HEK293T (cell line): ENCODE measurements around the gene KIFC1.

Source experiments
- CTCF ChIA-PET: fragments of 350-600 bp; formaldehyde crosslinking; extraction: SDS; loops from one replicate; lab custom pipeline; 2021; ENCODE audit warnings: antibody characterized with exemption, inconsistent platforms; lab: Yijun Ruan, JAX
- POLR2A ChIA-PET: fragments of 350-600 bp; formaldehyde crosslinking; extraction: SDS; loops from one replicate; lab custom pipeline; 2020; ENCODE audit warnings: antibody characterized with exemption, inconsistent platforms; lab: Yijun Ruan, JAX
- DNase-seq: peaks from one replicate; pipeline ENCODE4 v3.0.0; 2012; ENCODE audit warnings: mixed read lengths; ENCODE audit errors: extremely low spot score
- ARNT ChIP-seq: fragments of 450-650 bp; IDR thresholded peaks from 2 replicates; pipeline ENCODE4 v1.6.1; 2017; ENCODE audit warnings: mild to moderate bottlenecking
- BHLHE40 ChIP-seq: fragments of 450-650 bp; IDR thresholded peaks from 2 replicates; pipeline ENCODE4 v1.6.1; 2016; ENCODE audit warnings: mild to moderate bottlenecking, moderate library complexity, borderline replicate concordance
- CTBP1 ChIP-seq: fragments of 450-650 bp; IDR thresholded peaks from 2 replicates; pipeline ENCODE4 v1.6.1; 2016; ENCODE audit warnings: borderline replicate concordance
- ELF4 ChIP-seq: fragments of 450-650 bp; IDR thresholded peaks from 2 replicates; pipeline ENCODE4 v1.6.1; 2017; ENCODE audit warnings: antibody characterized with exemption
- FOXA1 ChIP-seq: fragments of 450-650 bp; IDR thresholded peaks from 2 replicates; pipeline ENCODE4 v1.6.1; 2016; ENCODE audit warnings: mild to moderate bottlenecking
- FOXK2 ChIP-seq: fragments of 450-650 bp; IDR thresholded peaks from 2 replicates; pipeline ENCODE4 v1.6.1; 2016; ENCODE audit warnings: mild to moderate bottlenecking
- FOXM1 ChIP-seq: fragments of 450-650 bp; IDR thresholded peaks from 2 replicates; pipeline ENCODE4 v1.6.1; 2017; ENCODE audit warnings: mild to moderate bottlenecking, borderline replicate concordance
- HDGF ChIP-seq: fragments of 450-650 bp; IDR thresholded peaks from 2 replicates; pipeline ENCODE4 v1.6.1; 2017; ENCODE audit warnings: antibody characterized with exemption, borderline replicate concordance
- L3MBTL2 ChIP-seq: fragments of 450-650 bp; conservative IDR thresholded peaks from 2 replicates; pipeline ENCODE4 v1.6.1; 2016; ENCODE audit warnings: mild to moderate bottlenecking
- LEF1 ChIP-seq: fragments of 450-650 bp; IDR thresholded peaks from 2 replicates; pipeline ENCODE4 v1.6.1; 2017; ENCODE audit warnings: mild to moderate bottlenecking, borderline replicate concordance
- NFRKB ChIP-seq: fragments of 450-650 bp; IDR thresholded peaks from 2 replicates; pipeline ENCODE4 v1.6.1; 2016; ENCODE audit warnings: mild to moderate bottlenecking, moderate library complexity
- SP1 ChIP-seq: fragments of 450-650 bp; IDR thresholded peaks from 2 replicates; pipeline ENCODE4 v1.6.1; 2017
- SUZ12 ChIP-seq: fragments of 450-650 bp; IDR thresholded peaks from 2 replicates; pipeline ENCODE4 v1.6.1; 2016; ENCODE audit warnings: mild to moderate bottlenecking
- TARDBP ChIP-seq: fragments of 450-650 bp; IDR thresholded peaks from 2 replicates; pipeline ENCODE4 v1.6.1; 2016
- ZNF384 ChIP-seq: fragments of 450-650 bp; IDR thresholded peaks from 2 replicates; pipeline ENCODE4 v1.6.1; 2016
- TF ChIP-seq, protein P1 (sequence below): fragments of 450-650 bp; IDR thresholded peaks from 2 replicates; pipeline ENCODE4 v1.6.1; 2016

The KIFC1 gene

DNA sequence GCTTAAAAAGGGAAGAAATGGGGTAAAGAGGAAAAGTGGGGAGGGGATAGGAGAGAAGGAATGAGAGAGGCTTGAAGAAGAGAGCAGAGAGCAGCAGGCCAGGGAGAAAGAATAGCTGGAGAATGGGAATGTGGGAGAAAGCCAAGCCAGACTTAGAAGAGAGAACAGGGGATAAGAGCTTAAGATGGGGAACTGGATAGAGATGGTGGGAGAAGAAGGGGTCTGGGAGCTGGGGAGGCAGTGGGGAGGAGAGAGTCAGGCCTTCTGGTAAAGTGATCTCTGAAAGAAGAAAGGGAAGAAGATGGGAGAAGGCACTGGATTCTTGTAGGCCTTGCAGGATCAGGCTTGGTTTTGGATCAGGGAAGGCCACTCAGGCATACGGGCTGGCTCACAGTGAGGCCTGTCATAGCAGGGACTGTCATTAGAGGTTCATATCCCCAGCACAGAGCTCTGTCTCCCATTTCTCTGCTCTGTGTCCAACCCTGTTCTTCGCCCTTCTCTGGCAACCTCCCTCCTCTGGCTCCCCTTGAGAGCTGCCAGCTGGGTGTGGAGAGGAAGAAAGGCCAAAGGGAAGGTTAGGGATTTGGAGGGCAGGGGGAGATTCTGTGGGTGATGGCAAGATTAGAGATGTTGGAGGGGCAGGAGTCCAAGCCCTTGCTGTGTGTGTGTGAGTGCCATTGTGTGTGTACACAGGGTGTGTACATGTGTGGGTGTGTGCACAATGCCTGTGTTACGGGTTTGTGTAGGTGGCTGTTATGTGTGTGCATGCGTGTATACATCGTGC, 37.5 kb downstream of the KIFC1 start:
- no peak for TF ChIP-seq FOXA1
- no peak for TF ChIP-seq FOXK2
- no peak for TF ChIP-seq ARNT
- TF ChIP-seq NFRKB: no peak
- no peak for TF ChIP-seq ELF4
- TF ChIP-seq L3MBTL2: no peak
- TF ChIP-seq FOXM1: no peak
- TF ChIP-seq, protein P1, sequence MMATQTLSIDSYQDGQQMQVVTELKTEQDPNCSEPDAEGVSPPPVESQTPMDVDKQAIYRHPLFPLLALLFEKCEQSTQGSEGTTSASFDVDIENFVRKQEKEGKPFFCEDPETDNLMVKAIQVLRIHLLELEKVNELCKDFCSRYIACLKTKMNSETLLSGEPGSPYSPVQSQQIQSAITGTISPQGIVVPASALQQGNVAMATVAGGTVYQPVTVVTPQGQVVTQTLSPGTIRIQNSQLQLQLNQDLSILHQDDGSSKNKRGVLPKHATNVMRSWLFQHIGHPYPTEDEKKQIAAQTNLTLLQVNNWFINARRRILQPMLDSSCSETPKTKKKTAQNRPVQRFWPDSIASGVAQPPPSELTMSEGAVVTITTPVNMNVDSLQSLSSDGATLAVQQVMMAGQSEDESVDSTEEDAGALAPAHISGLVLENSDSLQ: no peak
- no peak for TF ChIP-seq BHLHE40
- no peak for TF ChIP-seq HDGF
- TF ChIP-seq CTBP1: no peak
- no peak for TF ChIP-seq TARDBP
- no peak for TF ChIP-seq LEF1
- no peak for TF ChIP-seq ZNF384
- no peak for TF ChIP-seq SUZ12
- no peak for TF ChIP-seq SP1
- POLR2A ChIA-PET: interaction anchor here (0.7 to 2.1 kb wide), 3 partner anchors 19 to 151 kb away, joined by 3 to 5 read pairs (median 5); partner anchors contain the start of genes BAK1 and ZBTB9
- DNase-seq: no peak
- CTCF ChIA-PET: interaction anchor here (0.7 to 1.1 kb wide), 2 partner anchors 10 to 152 kb away, joined by 3 read pairs; partner anchors contain the start of gene B3GALT4

DNA sequence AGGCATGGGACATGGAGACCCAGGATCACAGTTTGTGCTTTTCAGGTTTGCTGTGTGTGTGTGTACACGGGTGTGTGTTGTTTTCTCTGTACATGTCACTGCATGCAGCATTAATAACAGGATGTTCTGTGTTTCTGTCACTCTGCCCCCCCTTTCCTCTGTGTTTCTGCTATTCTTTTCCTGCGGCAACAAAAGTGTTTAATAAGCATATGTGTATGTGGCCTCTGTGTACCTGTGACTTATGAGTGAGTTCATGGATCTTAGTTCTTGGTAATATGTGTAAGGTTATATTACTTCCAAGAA, 38.1 kb downstream of the KIFC1 start:
- ChIA-PET CTCF (no interaction called here), POLR2A (interaction anchor here (2.1 kb wide), 1 partner anchor 20 kb away, joined by 5 read pairs; no protein-coding TSS in a partner anchor)
- no peak for DNase-seq
- no peak for TF ChIP-seq SP1
- TF ChIP-seq, protein P1: no peak
- no peak for TF ChIP-seq FOXM1
- no peak for TF ChIP-seq ZNF384
- TF ChIP-seq L3MBTL2: no peak

DNA sequence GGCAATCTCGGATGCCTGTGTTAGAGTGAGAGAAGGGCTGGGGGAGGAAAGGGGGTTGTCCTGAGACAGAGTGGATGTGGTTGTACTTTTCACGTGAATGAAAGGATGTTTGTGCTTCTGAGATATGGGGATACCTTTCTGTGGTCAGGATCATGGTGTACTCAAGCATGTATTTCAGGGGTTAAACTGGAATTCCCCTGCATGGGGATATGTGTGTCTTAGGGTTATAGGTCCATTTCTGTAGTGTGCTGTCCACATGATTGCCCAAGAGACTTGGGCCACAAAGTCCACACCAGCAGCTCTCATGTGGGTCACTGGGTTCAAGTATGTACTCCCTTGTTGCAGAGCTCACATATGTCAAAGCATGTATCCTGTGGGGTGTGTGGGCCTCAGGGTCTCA, 38.7 kb downstream of the KIFC1 start:
- TF ChIP-seq FOXK2: no peak
- TF ChIP-seq ELF4: no peak
- no peak for TF ChIP-seq SP1
- CTCF ChIA-PET: interaction anchor here (1.3 kb wide), 1 partner anchor 153 kb away, joined by 3 read pairs; no protein-coding TSS in a partner anchor
- POLR2A ChIA-PET: interaction anchor here (0.9 to 2.1 kb wide), 6 partner anchors 12 to 158 kb away, joined by 3 to 17 read pairs (median 4); partner anchors contain the start of genes CUTA, RPS18, SYNGAP1 and VPS52
- DNase-seq: no peak

DNA sequence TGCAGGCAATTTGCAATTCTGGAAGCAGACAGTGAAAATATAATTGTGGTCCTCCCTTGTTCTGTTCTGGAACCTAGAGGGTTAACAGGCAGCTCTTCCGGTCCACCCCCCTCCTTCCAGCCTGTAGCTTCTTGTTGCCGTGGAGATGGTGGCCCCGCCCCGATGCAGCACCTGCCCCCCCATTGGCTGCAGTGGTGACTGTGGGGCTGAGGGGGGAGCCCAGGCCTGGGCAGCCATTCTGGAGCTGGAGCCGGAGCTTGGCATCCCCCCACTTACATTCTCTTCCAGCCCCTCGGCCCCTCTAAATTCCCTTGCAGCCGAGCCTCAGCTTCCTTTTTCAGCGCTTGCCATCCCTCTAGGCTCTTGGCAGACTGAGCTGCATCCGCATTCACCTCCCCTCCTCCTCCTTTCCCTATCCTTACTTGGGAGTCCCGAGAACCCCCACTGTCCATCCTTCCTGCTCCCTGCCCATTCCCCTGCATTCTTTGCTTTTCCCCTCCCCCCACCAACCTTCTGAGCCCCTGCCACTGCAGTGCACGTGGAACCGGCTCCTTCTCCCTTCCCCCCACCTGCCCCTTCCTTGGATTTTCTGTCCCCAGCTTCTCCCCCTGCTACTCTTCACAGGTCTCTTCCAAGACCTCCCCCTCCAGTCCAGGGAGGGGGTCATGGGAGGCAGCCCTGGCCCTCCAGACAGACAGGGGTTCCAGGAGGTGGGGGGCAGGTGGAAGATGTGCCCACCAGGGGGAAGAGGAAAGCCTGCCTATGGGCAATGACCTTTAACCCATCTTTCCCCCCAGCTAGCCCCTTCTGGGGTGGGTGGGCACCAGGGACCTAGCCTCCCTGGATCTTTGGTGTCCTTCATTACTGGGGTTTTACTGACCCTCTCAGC, 39.6 kb downstream of the KIFC1 start:
- DNase-seq: peak; percentile 60
- TF ChIP-seq FOXK2 (no peak), L3MBTL2 (no peak), LEF1 (no peak), ARNT (no peak), NFRKB (no peak), TARDBP (no peak), BHLHE40 (no peak), FOXA1 (no peak), ELF4 (no peak), SP1 (no peak), FOXM1 (no peak), SUZ12 (no peak), ZNF384 (no peak), CTBP1 (no peak), HDGF (no peak)
- TF ChIP-seq, protein P1: no peak
- ChIA-PET CTCF (interaction anchor here (1.3 kb wide), 1 partner anchor 154 kb away, joined by 3 read pairs; no protein-coding TSS in a partner anchor), POLR2A (interaction anchor here (0.9 to 2.1 kb wide), 6 partner anchors 12 to 159 kb away, joined by 3 to 17 read pairs (median 4); partner anchors contain the start of genes CUTA, RPS18, SYNGAP1 and VPS52)

DNA sequence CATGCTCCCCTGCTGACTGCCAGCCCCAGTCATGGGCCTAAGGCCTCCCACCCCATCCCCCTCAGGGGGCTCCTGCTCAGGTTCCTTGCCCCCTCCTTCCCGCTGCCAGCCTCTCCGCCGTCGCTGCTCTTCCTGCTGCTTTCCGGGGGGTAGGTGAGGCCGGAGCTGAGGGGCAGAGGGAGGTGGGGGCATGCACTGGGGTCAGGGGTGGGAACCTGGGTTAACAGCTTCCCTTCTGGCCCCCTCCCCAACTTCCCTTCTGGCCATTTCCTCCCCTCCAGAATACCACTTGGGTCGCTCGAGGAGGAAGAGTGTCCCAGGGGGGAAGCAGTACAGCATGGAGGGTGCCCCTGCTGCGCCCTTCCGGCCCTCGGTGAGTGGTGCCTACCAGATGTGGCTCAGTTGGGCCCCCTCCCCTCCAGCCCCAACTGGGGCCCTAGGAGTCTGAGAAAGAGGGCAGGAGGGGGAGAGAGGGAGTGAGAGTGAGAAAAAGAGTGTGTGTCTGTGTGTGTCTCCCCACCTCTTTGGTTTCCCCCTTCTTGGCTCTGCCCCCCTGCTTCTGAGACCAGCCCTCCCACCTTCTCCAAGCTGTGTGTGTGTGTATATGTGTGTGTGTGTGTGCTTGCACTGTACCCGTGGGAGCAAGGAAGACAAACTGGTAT, 40.4 kb downstream of the KIFC1 start:
- CTCF ChIA-PET: no interaction called here
- TF ChIP-seq NFRKB (no peak), FOXK2 (no peak), HDGF (no peak), BHLHE40 (no peak), L3MBTL2 (no peak), SP1 (no peak), LEF1 (no peak), ELF4 (no peak), ARNT (no peak), FOXA1 (no peak), ZNF384 (no peak), SUZ12 (no peak)
- DNase-seq: no peak
- POLR2A ChIA-PET: interaction anchor here (2.0 kb wide), 1 partner anchor 13 kb away, joined by 17 read pairs; the partner anchor contains the start of genes CUTA and SYNGAP1
